Vagina (tissue), 2 donors: Measurements from ENCODE around the gene CHST11.

ENCODE experiments used
- POLR2A ChIP-seq, 2 donors: fragments of 450-650 bp; IDR thresholded peaks; one replicate each; pipeline ENCODE4 v1.6.1; 2017; ENCODE audit warnings: antibody characterized with exemption in 2 of 2, mild to moderate bottlenecking in 2 of 2, moderate library complexity in 2 of 2
- TF ChIP-seq, protein P1 (sequence below), 3 experiments: fragments of 450-650 bp in 2 of 3; fragments of 200-600 bp in 1 of 3; sonication (generic) in 1 of 3; IDR thresholded peaks; one replicate each; pipeline ENCODE4 v1.5.1; 2017 to 2019; ENCODE audit warnings: antibody characterized with exemption in 3 of 3, mild to moderate bottlenecking in 2 of 3, moderate library complexity in 2 of 3

DNA sequence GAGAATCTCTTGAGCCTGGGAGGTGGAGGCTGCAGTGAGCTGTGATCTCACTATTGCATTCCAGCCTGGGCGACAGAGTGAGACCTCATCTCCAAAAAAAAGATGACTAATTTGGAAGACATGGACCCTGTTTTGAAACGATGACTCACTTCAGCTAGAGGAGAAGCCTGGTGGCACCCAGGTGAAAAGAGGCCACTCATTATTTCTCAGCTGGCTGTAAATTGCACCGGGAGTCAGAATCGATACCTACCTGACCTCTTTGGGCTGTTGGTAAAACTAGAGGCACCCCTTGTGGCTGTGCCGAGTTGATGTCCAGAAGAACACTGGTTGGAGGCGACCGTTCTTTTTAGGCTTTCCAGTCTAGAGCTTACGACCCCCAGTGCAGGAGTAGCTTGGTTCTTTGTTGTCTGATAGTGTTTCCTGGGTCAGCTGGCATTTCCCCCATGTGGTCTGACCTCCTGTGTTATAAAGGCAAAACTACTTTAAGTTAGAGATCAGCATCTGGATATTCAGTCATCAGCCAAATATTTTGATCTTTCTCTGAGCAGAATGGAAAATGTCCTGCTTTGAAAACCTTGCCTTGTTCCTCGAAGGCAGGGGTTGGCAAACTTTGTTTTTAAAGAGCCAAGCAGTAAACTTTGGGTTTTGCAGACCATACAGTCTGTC is 93.2 kb downstream of the CHST11 start:
- TF ChIP-seq, protein P1, sequence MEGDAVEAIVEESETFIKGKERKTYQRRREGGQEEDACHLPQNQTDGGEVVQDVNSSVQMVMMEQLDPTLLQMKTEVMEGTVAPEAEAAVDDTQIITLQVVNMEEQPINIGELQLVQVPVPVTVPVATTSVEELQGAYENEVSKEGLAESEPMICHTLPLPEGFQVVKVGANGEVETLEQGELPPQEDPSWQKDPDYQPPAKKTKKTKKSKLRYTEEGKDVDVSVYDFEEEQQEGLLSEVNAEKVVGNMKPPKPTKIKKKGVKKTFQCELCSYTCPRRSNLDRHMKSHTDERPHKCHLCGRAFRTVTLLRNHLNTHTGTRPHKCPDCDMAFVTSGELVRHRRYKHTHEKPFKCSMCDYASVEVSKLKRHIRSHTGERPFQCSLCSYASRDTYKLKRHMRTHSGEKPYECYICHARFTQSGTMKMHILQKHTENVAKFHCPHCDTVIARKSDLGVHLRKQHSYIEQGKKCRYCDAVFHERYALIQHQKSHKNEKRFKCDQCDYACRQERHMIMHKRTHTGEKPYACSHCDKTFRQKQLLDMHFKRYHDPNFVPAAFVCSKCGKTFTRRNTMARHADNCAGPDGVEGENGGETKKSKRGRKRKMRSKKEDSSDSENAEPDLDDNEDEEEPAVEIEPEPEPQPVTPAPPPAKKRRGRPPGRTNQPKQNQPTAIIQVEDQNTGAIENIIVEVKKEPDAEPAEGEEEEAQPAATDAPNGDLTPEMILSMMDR (IDR thresholded peaks at IDR 0.05): no peak
- no peak for TF ChIP-seq POLR2A (IDR thresholded peaks at IDR 0.05)
